Measurements from ENCODE around the gene ISCA1.

- TF ChIP-seq CTCF (IDR thresholded peaks at IDR 0.05; ENCODE audit: control extremely low read depth in 1 of 3, insufficient read depth in 1 of 3, low read depth in 1 of 3, low read length in 3 of 3) (no peak), EGR1 (IDR thresholded peaks at IDR 0.05; ENCODE audit: borderline replicate concordance, low read depth, low read length) (no peak), BRCA1 (IDR thresholded peaks at IDR 0.05; ENCODE audit: low read depth, low read length) (no peak), TEAD4 (IDR thresholded peaks at IDR 0.05; ENCODE audit: low read depth, low read length) (no peak), POLR2A (IDR thresholded peaks at IDR 0.05; ENCODE audit: control extremely low read depth in 1 of 2, low read depth in 2 of 2, low read length in 2 of 2) (no peak)
These were observed 40.3 kb downstream of the ISCA1 start for GRCh38 chr9:86242071-86242470.

All from H1 (cell line).